SK-N-SH (cell line): ENCODE measurements around the gene PTS.

Experiments
- CTCF ChIP-seq: fragments of 200-600 bp; sonication (generic); IDR thresholded peaks from 2 replicates; pipeline ENCODE4 v1.6.1; 2017; ENCODE audit warnings: antibody characterized with exemption, mild to moderate bottlenecking, moderate library complexity
- FOXM1 ChIP-seq: IDR thresholded peaks from 2 replicates; pipeline ENCODE4 v1.4.0; 2012; ENCODE audit warnings: low read depth, mild to moderate bottlenecking
- TAF1 ChIP-seq: IDR thresholded peaks from 2 replicates; pipeline ENCODE4 v1.6.1; 2012; ENCODE audit warnings: low read depth, mild to moderate bottlenecking, low read length, moderate library complexity, borderline replicate concordance

GRCh38 chr11:112223754-112224532 is 2.3 kb upstream of the PTS start:
- no peak for TF ChIP-seq FOXM1
- TF ChIP-seq TAF1: no peak
- TF ChIP-seq CTCF: no peak
